ENCODE results near the gene HCN2.

- TF ChIP-seq, protein P1, sequence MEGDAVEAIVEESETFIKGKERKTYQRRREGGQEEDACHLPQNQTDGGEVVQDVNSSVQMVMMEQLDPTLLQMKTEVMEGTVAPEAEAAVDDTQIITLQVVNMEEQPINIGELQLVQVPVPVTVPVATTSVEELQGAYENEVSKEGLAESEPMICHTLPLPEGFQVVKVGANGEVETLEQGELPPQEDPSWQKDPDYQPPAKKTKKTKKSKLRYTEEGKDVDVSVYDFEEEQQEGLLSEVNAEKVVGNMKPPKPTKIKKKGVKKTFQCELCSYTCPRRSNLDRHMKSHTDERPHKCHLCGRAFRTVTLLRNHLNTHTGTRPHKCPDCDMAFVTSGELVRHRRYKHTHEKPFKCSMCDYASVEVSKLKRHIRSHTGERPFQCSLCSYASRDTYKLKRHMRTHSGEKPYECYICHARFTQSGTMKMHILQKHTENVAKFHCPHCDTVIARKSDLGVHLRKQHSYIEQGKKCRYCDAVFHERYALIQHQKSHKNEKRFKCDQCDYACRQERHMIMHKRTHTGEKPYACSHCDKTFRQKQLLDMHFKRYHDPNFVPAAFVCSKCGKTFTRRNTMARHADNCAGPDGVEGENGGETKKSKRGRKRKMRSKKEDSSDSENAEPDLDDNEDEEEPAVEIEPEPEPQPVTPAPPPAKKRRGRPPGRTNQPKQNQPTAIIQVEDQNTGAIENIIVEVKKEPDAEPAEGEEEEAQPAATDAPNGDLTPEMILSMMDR (conservative IDR thresholded peaks at IDR 0.05 in 1 of 2, IDR thresholded peaks at IDR 0.05 in 1 of 2; ENCODE audit: extremely low read depth in 1 of 2, insufficient read depth in 1 of 2, low read depth in 1 of 2, low read length in 2 of 2), result no peak
- TF ChIP-seq EZH2 (IDR thresholded peaks at IDR 0.05; ENCODE audit: borderline replicate concordance, low read length), result no peak
These were observed 49.2 kb downstream of the HCN2 start for GRCh38 chr19:638906-639252.
